IMR-90 (cell line): ENCODE results near the gene CAST. TPM values are rescaled to one million over a fixed set of nuclear protein-coding genes. Genes with fewer than 3 reads are reported as not detected.

Source experiments
- ATAC-seq: fragments of 200-7000 bp; cut with Tn5 transposase; 2 replicates; pipeline ENCODE4 v1.9.1; 2020; ENCODE audit warnings: low read depth, mild to moderate bottlenecking, moderate library complexity
- BruUV-seq: library from RNA; stranded (reverse); fragments of 400-500 nt; replicated peaks from 2 replicates; lab custom pipeline; 2021; lab: Mats Ljungman, UMichigan
- CTCF ChIA-PET: fragments of 300-600 bp; formaldehyde crosslinking; extraction: SDS; loops from one replicate; lab custom pipeline; 2021; ENCODE audit warnings: antibody characterized with exemption; lab: Yijun Ruan, JAX
- POLR2A ChIA-PET: fragments of 300-600 bp; sonication (Branson Sonifier 250); formaldehyde crosslinking; loops from one replicate; lab custom pipeline; 2022; ENCODE audit warnings: antibody characterized with exemption; ENCODE audit not compliant: unreplicated experiment; lab: Charles Lee
- DNase-seq: peaks from one replicate; pipeline ENCODE4 v3.0.0; 2013
- H2AFZ ChIP-seq: replicated peaks from 2 replicates; pipeline ENCODE3; 2013; ENCODE audit warnings: low read length, mild to moderate bottlenecking; ENCODE audit not compliant: poor library complexity
- H2AK5ac ChIP-seq: 2 replicates; pipeline ENCODE4 v1.6.1; 2013; ENCODE audit warnings: low read depth, low read length, inconsistent platforms
- H2AK9ac ChIP-seq: replicated peaks from 2 replicates; pipeline ENCODE3; 2013; ENCODE audit warnings: mild to moderate bottlenecking, low read depth, low read length, moderate library complexity; ENCODE audit not compliant: poor library complexity
- H2BK120ac ChIP-seq: 2 replicates; pipeline ENCODE4 v1.6.1; 2013; ENCODE audit warnings: low read depth, low read length, inconsistent platforms
- H2BK15ac ChIP-seq: 3 replicates; pipeline ENCODE4 v1.6.1; 2013; ENCODE audit warnings: low read depth, low read length, inconsistent platforms
- H2BK20ac ChIP-seq: 2 replicates; pipeline ENCODE4 v1.6.1; 2013; ENCODE audit warnings: low read depth, mild to moderate bottlenecking, inconsistent platforms, low read length, moderate library complexity
- H2BK5ac ChIP-seq: 2 replicates; pipeline ENCODE4 v1.6.1; 2013; ENCODE audit warnings: mild to moderate bottlenecking, low read depth, low read length, inconsistent platforms; ENCODE audit not compliant: poor library complexity, severe bottlenecking
- H3K14ac ChIP-seq: replicated peaks from 2 replicates; pipeline ENCODE4 v1.6.1; 2013; ENCODE audit warnings: low read depth, low read length, inconsistent platforms
- H3K18ac ChIP-seq: 2 replicates; pipeline ENCODE4 v1.6.1; 2013; ENCODE audit warnings: low read depth, low read length, control low read depth
- H3K23ac ChIP-seq: 2 replicates; pipeline ENCODE4 v1.6.1; 2013; ENCODE audit warnings: low read depth, low read length, inconsistent platforms
- H3K27ac ChIP-seq: 2 replicates; pipeline ENCODE4 v1.5.1; 2013; ENCODE audit warnings: mild to moderate bottlenecking, control low read depth, low read length; ENCODE audit not compliant: insufficient read depth
- H3K27me3 ChIP-seq: 2 replicates; pipeline ENCODE4 v1.6.1; 2013; ENCODE audit warnings: low read length; ENCODE audit not compliant: control insufficient read depth, insufficient read depth
- H3K36me3 ChIP-seq: 2 replicates; pipeline ENCODE4 v1.6.1; 2013; ENCODE audit warnings: low read length, mixed read lengths; ENCODE audit not compliant: control insufficient read depth, insufficient read depth
- H3K4ac ChIP-seq: 2 replicates; pipeline ENCODE4 v1.6.1; 2013; ENCODE audit warnings: low read depth, low read length, inconsistent platforms
- H3K4me1 ChIP-seq: 2 replicates; pipeline ENCODE4 v1.6.1; 2013; ENCODE audit warnings: low read length, mixed read lengths; ENCODE audit not compliant: control insufficient read depth, insufficient read depth
- H3K4me2 ChIP-seq: 2 replicates; pipeline ENCODE4 v1.6.1; 2013; ENCODE audit warnings: low read depth, mild to moderate bottlenecking, control low read depth, low read length, moderate library complexity
- H3K4me3 ChIP-seq: 2 replicates; pipeline ENCODE4 v1.5.1; 2013; ENCODE audit warnings: low read depth, mild to moderate bottlenecking, control low read depth, low read length, moderate library complexity; ENCODE audit not compliant: insufficient read depth
- H3K56ac ChIP-seq: 2 replicates; pipeline ENCODE4 v1.6.1; 2013; ENCODE audit warnings: low read length, inconsistent platforms; ENCODE audit not compliant: insufficient read depth; ENCODE audit errors: extremely low read depth
- H3K79me1 ChIP-seq, 2 experiments: 2 replicates each; pipeline ENCODE4 v1.6.1; 2013; ENCODE audit warnings: low read length in 2 of 2, inconsistent platforms in 1 of 2, low read depth in 1 of 2
- H3K9ac ChIP-seq: 2 replicates; pipeline ENCODE4 v1.6.1; 2013; ENCODE audit warnings: low read depth, low read length, control low read depth
- H3K9me1 ChIP-seq: 2 replicates; pipeline ENCODE4 v1.6.1; 2013; ENCODE audit warnings: low read length, inconsistent platforms; ENCODE audit not compliant: insufficient read depth
- H3K9me3 ChIP-seq: 2 replicates; pipeline ENCODE4 v1.6.1; 2013; ENCODE audit warnings: low read length; ENCODE audit not compliant: control insufficient read depth, insufficient read depth
- H4K20me1 ChIP-seq: 2 replicates; pipeline ENCODE4 v1.6.1; 2013; ENCODE audit warnings: low read length, inconsistent platforms; ENCODE audit not compliant: insufficient read depth
- H4K5ac ChIP-seq: 2 replicates; pipeline ENCODE4 v1.6.1; 2013; ENCODE audit warnings: mild to moderate bottlenecking, low read depth, low read length, control low read depth
- H4K8ac ChIP-seq, 2 experiments: 2 replicates each; pipeline ENCODE4 v1.6.1; 2013; ENCODE audit warnings: low read depth in 2 of 2, low read length in 2 of 2, control low read depth in 1 of 2, inconsistent platforms in 1 of 2
- H4K91ac ChIP-seq: 2 replicates; pipeline ENCODE4 v1.6.1; 2013; ENCODE audit warnings: low read depth, low read length, inconsistent platforms; ENCODE audit not compliant: insufficient read depth
- BHLHE40 ChIP-seq: fragments of 150-350 bp; IDR thresholded peaks from 2 replicates; pipeline ENCODE4 v1.6.1; 2016; ENCODE audit warnings: mild to moderate bottlenecking, low read depth, low read length
- CEBPB ChIP-seq: IDR thresholded peaks from 2 replicates; pipeline ENCODE4 v1.6.1; 2012; ENCODE audit warnings: low read depth, low read length, improper control_type of control experiment
- FOS ChIP-seq: fragments of 150-350 bp; IDR thresholded peaks from 2 replicates; pipeline ENCODE4 v1.6.1; 2016; ENCODE audit warnings: low read depth, low read length
- MAFK ChIP-seq: IDR thresholded peaks from 2 replicates; pipeline ENCODE4 v1.6.1; 2012; ENCODE audit warnings: low read depth, low read length, improper control_type of control experiment
- POLR2A ChIP-seq: IDR thresholded peaks from 2 replicates; pipeline ENCODE4 v1.6.1; 2012; ENCODE audit warnings: mild to moderate bottlenecking, low read depth, low read length
- WGBS, 2 experiments: methylation state at CpG; one replicate each; pipeline versions ENCODE4 v1.1.5 to v1.1.7; 2013; ENCODE audit warnings: missing lambda C conversion rate in 2 of 2; ENCODE audit not compliant: insufficient read length in 1 of 2; ENCODE audit errors: extremely low coverage in 2 of 2; 5-methylcytosine and 5-hydroxymethylcytosine counted together
- dilution Hi-C: fragments of 300-500 bp; cut with HindIII; formaldehyde crosslinking; loops from one replicate; pipeline ENCODE4 v1.14.3; 2018; ENCODE audit warnings: low sequenced_read_pairs; ENCODE audit not compliant: unreplicated experiment
- in situ Hi-C: fragments of 300-500 bp; cut with MboI; formaldehyde crosslinking; loops from 3 replicates; pipeline ENCODE4 v1.14.3; 2019; ENCODE audit warnings: low sequenced_read_pairs, inconsistent platforms, mixed read lengths
- intact Hi-C: fragments of 100-400 bp; cut with micrococcal nuclease; formaldehyde crosslinking; loops from 2 replicates; pipeline ENCODE4 v1.10.0; 2022
- polyA plus RNA-seq, 3 experiments: library from polyadenylated mRNA; depleted of rRNA; stranded (reverse); fragments of >200 nt; gene quantifications; 2 replicates each; pipeline ENCODE4 v1.2.3, GENCODE V29; 2012; ENCODE audit warnings: low replicate concordance in 1 of 3
- total RNA-seq: library from RNA; depleted of rRNA; stranded (reverse); fragments of >200 nt; gene quantifications from 2 replicates; pipeline ENCODE4 v1.2.3, GENCODE V29; 2012
- TF ChIP-seq, protein P1 (sequence below): fragments of 150-350 bp; IDR thresholded peaks from 2 replicates; pipeline ENCODE4 v1.6.1; 2016; ENCODE audit warnings: low read depth, mild to moderate bottlenecking, low read length, moderate library complexity, borderline replicate concordance

CAST gene
- total and polyA plus RNA-seq, 2 of the 4 experiments (the other 2 are of a cell fraction): 91.3 to 128 TPM

DNA sequence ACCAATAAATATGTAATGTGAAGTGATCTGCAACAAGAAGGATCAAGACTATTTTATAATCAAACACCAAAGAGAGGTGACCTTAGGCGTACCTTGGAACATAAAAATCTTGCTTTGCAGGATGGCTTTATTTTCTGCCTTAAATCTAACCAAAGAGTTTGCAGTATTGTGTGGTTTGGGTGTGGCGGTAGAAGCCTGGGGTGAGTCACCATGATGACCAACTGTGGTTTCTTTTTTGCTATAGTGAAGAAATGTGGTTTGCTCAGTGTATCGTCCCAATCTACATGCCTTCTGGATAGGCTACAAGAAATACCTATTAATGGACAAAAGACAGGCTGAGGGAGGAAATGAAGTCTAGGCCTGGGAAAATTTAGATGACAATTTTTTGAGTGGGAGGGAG lies 5.1 kb upstream of the CAST start:
- H3K79me1 ChIP-seq: peaks cover 0 to 9% of the 10 kb centered on the region in 2 experiments; a peak in 2 of 4 replicates
- WGBS, 2 experiments: no CpG with 5 or more reads among the region's 3 CpGs
- H3K9me1 ChIP-seq: peaks cover 8% of the 10 kb centered on the region
- H4K20me1 ChIP-seq: no peaks in the 10 kb centered on the region
- H4K5ac ChIP-seq: no peak overlapping the region
- peak; percentile 13; the same call in 1 of the 2 replicates for TF ChIP-seq BHLHE40
- TF ChIP-seq FOS: peak; percentile 93
- TF ChIP-seq POLR2A: no peak
- peak; percentile 5; the same call in 1 of the 2 replicates for TF ChIP-seq MAFK
- peak; percentile 73 for TF ChIP-seq CEBPB
- TF ChIP-seq, protein P1, sequence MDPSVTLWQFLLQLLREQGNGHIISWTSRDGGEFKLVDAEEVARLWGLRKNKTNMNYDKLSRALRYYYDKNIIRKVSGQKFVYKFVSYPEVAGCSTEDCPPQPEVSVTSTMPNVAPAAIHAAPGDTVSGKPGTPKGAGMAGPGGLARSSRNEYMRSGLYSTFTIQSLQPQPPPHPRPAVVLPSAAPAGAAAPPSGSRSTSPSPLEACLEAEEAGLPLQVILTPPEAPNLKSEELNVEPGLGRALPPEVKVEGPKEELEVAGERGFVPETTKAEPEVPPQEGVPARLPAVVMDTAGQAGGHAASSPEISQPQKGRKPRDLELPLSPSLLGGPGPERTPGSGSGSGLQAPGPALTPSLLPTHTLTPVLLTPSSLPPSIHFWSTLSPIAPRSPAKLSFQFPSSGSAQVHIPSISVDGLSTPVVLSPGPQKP: no peak
- peaks cover 14% of the 10 kb centered on the region for H3K4me1 ChIP-seq
- DNase-seq (peak; percentile 94), ATAC-seq (peak; percentile 56)
- H3K23ac ChIP-seq: no peak overlapping the region
- H3K9ac ChIP-seq: no peak overlapping the region
- peak overlapping the region; percentile 48; the same call in 1 of the 2 replicates for H3K4me2 ChIP-seq
- no peak overlapping the region for H3K18ac ChIP-seq
- in situ Hi-C loops: no loop called here
- H2AFZ ChIP-seq: no peak overlapping the region
- no peak overlapping the region for H2BK20ac ChIP-seq
- ChIA-PET POLR2A (no interaction called here), CTCF (interaction anchor here (0.7 kb wide), 1 partner anchor 73 kb away, joined by 3 read pairs; no protein-coding TSS in a partner anchor)
- dilution Hi-C loops: no loop called here
- H3K27me3 ChIP-seq: no peaks in the 10 kb centered on the region
- no peak overlapping the region for H4K8ac ChIP-seq
- no TSS peak for BruUV-seq
- H3K9me3 ChIP-seq: no peaks in the 10 kb centered on the region
- H2AK5ac ChIP-seq: no peak overlapping the region
- no peak overlapping the region for H2BK120ac ChIP-seq
- H3K4me3 ChIP-seq: no peak overlapping the region
- H3K36me3 ChIP-seq: no peaks in the 10 kb centered on the region
- no peak overlapping the region for H2AK9ac ChIP-seq
- H3K14ac ChIP-seq: no peak overlapping the region
- intact Hi-C loops: no loop called here
- no peak overlapping the region for H3K27ac ChIP-seq
- no peak overlapping the region for H4K91ac ChIP-seq
- no peak overlapping the region for H2BK5ac ChIP-seq
- H2BK15ac ChIP-seq: no peak overlapping the region
- no peak overlapping the region for H3K4ac ChIP-seq
- 0 out of 2 replicates have a peak overlapping the region, but pooled peaks have one; percentile 24 for H3K56ac ChIP-seq
